ENCODE data around the gene TTC9B.

TTC9B gene

GRCh38 chr19:40261631-40262030, 43.4 kb upstream of the TTC9B start:
- H3K27ac ChIP-seq (replicated peaks) = no peak overlapping the region
- TF ChIP-seq POLR2AphosphoS5 (IDR thresholded peaks at IDR 0.05; ENCODE audit: low read depth) (no peak), REST (IDR thresholded peaks at IDR 0.05; ENCODE audit: insufficient replicate concordance, low read depth) (no peak), SPI1 (IDR thresholded peaks at IDR 0.05; ENCODE audit: borderline replicate concordance, low read depth) (no peak), GABPA (IDR thresholded peaks at IDR 0.05; ENCODE audit: low read depth) (no peak), CTCF (IDR thresholded peaks at IDR 0.05; ENCODE audit: insufficient read depth, low read length) (no peak)

GRCh38 chr19:40257096-40257517, 38.9 kb upstream of the TTC9B start:
- H3K27ac ChIP-seq (replicated peaks) = no peak overlapping the region
- no peaks in the 10 kb centered on the region for H3K27me3 ChIP-seq (ENCODE audit: insufficient read depth, poor library complexity, severe bottlenecking)
- DNase-seq (ENCODE audit: low read depth in 1 of 2, low spot score in 1 of 2) = no peak
- TF ChIP-seq GABPA (IDR thresholded peaks at IDR 0.05; ENCODE audit: low read depth) (no peak), POLR2AphosphoS5 (IDR thresholded peaks at IDR 0.05; ENCODE audit: low read depth) (no peak), SPI1 (IDR thresholded peaks at IDR 0.05; ENCODE audit: borderline replicate concordance, low read depth) (no peak), REST (IDR thresholded peaks at IDR 0.05; ENCODE audit: insufficient replicate concordance, low read depth) (no peak), CTCF (IDR thresholded peaks at IDR 0.05; ENCODE audit: insufficient read depth, low read length) (no peak)
- H3K4me3 ChIP-seq (replicated peaks; ENCODE audit: insufficient read depth, low read length) = no peak overlapping the region

More at GRCh38 chr19:40261631-40262030, 43.4 kb upstream of the TTC9B start:
- no peak overlapping the region for H3K4me3 ChIP-seq (replicated peaks; ENCODE audit: insufficient read depth, low read length)
- no peak for DNase-seq (ENCODE audit: low read depth in 1 of 2, low spot score in 1 of 2)
- H3K27me3 ChIP-seq (ENCODE audit: insufficient read depth, poor library complexity, severe bottlenecking) = no peaks in the 10 kb centered on the region

GRCh38 chr19:40256512-40256911, 38.3 kb upstream of the TTC9B start:
- H3K27ac ChIP-seq (replicated peaks) = no peak overlapping the region
- DNase-seq (ENCODE audit: low read depth in 1 of 2, low spot score in 1 of 2) = no peak
- H3K27me3 ChIP-seq (ENCODE audit: insufficient read depth, poor library complexity, severe bottlenecking) = no peaks in the 10 kb centered on the region

More at GRCh38 chr19:40256512-40256911, 38.3 kb upstream of the TTC9B start:
- no peak for TF ChIP-seq GABPA (IDR thresholded peaks at IDR 0.05; ENCODE audit: low read depth)
- TF ChIP-seq POLR2AphosphoS5 (IDR thresholded peaks at IDR 0.05; ENCODE audit: low read depth) = no peak
- no peak for TF ChIP-seq SPI1 (IDR thresholded peaks at IDR 0.05; ENCODE audit: borderline replicate concordance, low read depth)
- no peak for TF ChIP-seq REST (IDR thresholded peaks at IDR 0.05; ENCODE audit: insufficient replicate concordance, low read depth)
- TF ChIP-seq CTCF (IDR thresholded peaks at IDR 0.05; ENCODE audit: insufficient read depth, low read length) = no peak
- H3K4me3 ChIP-seq (replicated peaks; ENCODE audit: insufficient read depth, low read length) = no peak overlapping the region
